Muscle of arm (tissue), 12 donors: Measurements from ENCODE around the gene SENP1. TPM values are rescaled to one million over a fixed set of nuclear protein-coding genes. Genes with fewer than 3 reads are reported as not detected.

Experiments
- DNase-seq: peaks from one replicate; pipeline ENCODE4 v3.0.0-alpha.2; 2013
- polyA plus RNA-seq, 12 donors: library from polyadenylated mRNA; unstranded; fragments of 120-200 nt; gene quantifications; one replicate each; pipeline ENCODE4 v1.2.1, GENCODE V29; 2013; ENCODE audit not compliant: insufficient read length in 12 of 12

Gene SENP1
- polyA plus RNA-seq, 12 donors, result 13.2 to 20.4 (median 16.7) TPM; not detected in 1

GRCh38 chr12:48001505-48002413 lies 104.1 kb downstream of the SENP1 start:
- DNase-seq, result peak; percentile 65

- DNase-seq, result peak; percentile 44
These were observed 104.9 kb downstream of the SENP1 start for GRCh38 chr12:48000878-48001504.

- DNase-seq, result no peak
These were observed 106.1 kb downstream of the SENP1 start for GRCh38 chr12:47999816-48000215.

- no peak for DNase-seq
These were observed 108.6 kb downstream of the SENP1 start for GRCh38 chr12:47997321-47997720.

- DNase-seq, result peak; percentile 17
These were observed 109.9 kb downstream of the SENP1 start for GRCh38 chr12:47995981-47996401.

GRCh38 chr12:47993491-47993890 lies 112.4 kb downstream of the SENP1 start:
- DNase-seq, result no peak

Other genes with a start within 250 kb of the SENP1 start
- 1 to 10 TPM in 2 of 12 donors, under 1 TPM in 9, not detected in 1; 0.17 to 4.4 (median 0.56) TPM for gene VDR, start 201.1 kb downstream of the SENP1 start, polyA plus RNA-seq
- gene TMEM106C, start 142.5 kb downstream of the SENP1 start, polyA plus RNA-seq, result 10 to 100 TPM in 11 of 12 donors, not detected in 1; 42.2 to 78.3 (median 65.0) TPM
- gene COL2A1, start 101.6 kb downstream of the SENP1 start, polyA plus RNA-seq, result 10 to 100 TPM in 11 of 12 donors, not detected in 1; 13.9 to 78.9 (median 25.9) TPM
- gene PFKM, start 13.3 kb upstream of the SENP1 start, polyA plus RNA-seq, result 100 to 1,000 TPM in 11 of 12 donors, not detected in 1; 104 to 345 (median 290) TPM
- 1,000 to 10,000 TPM in 1 of 12 donors, 10 to 100 TPM in 11; 36.1 to 1,272 (median 64.4) TPM for gene ASB8, start 51.4 kb upstream of the SENP1 start, polyA plus RNA-seq
- 1 to 10 TPM in 10 of 12 donors, not detected in 2; 1.1 to 5.0 (median 2.3) TPM for gene CCDC184, start 77.6 kb upstream of the SENP1 start, polyA plus RNA-seq
- under 1 TPM in 7 of 12 donors, not detected in 5; 0.09 to 0.76 (median 0.19) TPM for gene OR10AD1, start 97.2 kb upstream of the SENP1 start, polyA plus RNA-seq
- gene ZNF641, start 244.8 kb upstream of the SENP1 start, polyA plus RNA-seq, result 10 to 100 TPM in 11 of 12 donors, not detected in 1; 14.4 to 21.3 (median 17.8) TPM